Activated CD4-positive, alpha-beta T cell treated with anti-CD3 and anti-CD28 coated beads, Interleukin-2, amount 50 U/mL, for 16 hours (primary cell): ENCODE data around the gene FOXP2.
"Not testable (repeated sequence)": the region's sequence is repeated elsewhere in the genome, so short reads cannot be mapped to it uniquely, and the experiment has no call there.

Source experiments
- DNase-seq: peaks from one replicate; pipeline ENCODE4 v3.0.0-alpha.2; 2020

FOXP2 gene

DNA sequence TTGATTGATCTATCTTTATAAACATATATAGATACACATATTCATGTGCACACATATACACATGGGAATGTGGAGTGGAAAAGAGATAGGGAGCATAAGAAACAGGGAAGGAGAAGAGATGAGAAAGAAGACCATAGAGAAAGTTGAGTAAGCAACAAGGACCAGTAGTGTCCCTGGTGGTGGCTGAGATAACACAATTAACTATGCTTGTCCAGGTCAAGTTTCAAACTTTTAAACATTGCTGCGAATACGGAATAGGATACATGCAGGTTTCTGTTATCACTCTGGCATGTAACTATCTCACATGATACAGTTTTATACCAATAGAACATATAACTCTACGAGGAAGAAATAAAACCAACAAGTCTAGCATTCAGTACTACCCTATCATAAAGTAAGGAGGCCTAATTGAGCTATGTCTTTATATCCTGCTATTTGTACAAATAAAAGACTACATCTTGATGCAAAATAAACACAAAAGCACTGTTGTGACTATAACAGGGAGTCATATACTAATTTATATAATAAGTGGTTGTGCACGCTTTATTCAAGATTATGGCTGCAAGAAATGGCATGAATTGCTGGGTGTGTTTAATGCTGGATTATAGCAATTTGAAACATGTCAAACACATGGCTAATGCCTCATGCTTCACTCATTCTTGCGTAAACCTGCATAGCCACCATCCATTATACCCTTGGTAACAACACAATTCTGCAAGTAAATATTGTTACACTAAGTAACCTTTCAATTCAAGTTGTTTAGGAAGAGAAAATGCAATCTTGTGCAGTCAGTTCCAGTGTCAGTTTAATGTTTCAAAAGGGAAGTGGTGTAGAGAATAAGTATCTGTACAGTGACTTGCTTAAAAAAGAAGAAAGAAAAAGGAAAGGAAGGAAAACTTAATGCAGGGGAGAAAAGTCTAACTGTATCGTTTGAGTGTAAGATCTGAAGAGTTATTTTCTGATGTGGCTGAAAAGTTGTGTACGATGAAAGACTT, 8.2 kb downstream of the FOXP2 start:
- DNase-seq, result no peak

DNA sequence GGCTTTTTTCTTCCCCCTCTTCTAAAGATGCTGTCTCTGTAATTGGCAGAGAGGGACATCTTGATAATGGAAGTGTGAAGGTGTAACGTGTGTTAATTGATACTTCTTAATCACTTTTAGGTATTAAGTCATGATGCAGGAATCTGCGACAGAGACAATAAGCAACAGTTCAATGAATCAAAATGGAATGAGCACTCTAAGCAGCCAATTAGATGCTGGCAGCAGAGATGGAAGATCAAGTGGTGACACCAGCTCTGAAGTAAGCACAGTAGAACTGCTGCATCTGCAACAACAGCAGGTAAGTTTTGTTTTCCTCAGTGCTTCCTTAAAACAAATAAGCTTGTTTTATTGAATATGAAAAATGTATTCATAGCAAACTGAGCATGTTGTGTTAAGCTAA, 11.8 kb downstream of the FOXP2 start:
- DNase-seq, result no peak

DNA sequence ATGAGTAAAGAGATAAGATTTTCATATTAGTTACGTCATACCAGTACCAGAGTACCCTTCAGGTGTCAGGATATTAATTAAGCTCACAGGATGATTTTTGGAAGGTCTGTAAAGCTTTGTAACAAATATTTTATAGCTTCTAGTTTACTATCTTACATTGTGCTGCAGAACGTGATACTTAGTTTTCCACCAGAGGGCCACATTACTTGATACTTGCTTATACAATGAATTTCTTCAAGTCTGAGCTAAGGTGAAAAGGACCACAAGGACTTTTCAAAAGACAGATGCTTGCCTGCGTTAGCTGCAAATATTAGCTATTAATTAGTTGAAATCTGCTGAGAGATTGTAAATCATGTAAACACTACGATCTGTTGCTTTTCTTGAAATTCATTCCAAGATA, 12.2 kb downstream of the FOXP2 start:
- peak; percentile 6 for DNase-seq

DNA sequence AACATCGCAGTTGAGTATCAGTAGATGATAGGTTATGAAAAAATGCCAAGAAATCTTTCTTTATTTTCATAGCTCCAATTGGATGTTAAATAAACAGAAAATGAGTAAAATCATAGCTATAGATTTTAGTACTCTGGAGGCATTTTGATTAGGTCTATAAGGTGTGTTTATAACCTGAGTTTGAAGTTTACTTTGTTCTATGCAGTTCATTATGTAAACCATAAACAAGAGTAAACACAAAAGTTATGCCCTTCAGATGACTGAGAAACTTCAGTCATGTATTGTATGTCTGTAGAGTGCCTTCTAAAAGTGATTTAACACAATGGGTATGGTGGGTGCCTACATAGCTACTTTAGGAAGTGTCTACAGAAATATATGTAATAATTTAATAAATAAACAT, 13.6 kb downstream of the FOXP2 start:
- DNase-seq, result no peak

DNA sequence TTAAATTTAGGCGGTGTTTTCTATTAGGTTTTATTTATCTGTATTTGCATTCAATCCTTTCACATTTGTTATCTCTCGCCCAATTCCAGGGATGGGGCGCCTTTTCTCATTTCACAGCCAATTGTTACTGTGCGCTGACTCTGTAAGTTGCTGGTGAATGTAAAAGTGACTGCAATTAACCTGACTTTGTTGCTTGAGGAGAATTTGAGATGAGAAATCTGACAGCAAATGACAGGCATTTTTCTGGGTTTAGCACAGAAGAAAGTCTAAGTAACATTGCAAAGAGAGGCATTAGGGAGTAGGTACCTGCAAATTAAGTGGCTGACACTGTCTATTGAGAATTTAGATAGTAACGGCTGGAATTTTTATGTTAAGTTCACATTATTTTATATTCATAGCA, 16.6 kb downstream of the FOXP2 start:
- no peak for DNase-seq

DNA sequence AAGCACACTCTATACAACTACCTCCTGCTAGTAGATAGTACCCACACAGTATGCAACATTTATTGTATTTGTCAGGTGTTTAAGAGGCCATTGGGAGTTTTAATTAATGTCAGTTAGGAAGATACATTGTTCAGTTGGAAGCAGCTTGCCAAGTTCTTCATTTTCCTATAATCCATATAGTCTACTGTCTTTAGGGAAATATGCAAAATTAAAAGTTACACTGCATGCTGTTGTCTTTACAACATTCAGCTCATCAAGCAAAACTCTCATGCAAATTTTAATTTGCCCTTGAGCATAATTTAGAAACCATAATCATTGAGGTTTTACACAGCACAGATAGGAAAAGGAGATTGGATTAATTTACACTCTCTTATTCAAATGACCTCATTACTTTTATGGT, 17.4 kb downstream of the FOXP2 start:
- no peak for DNase-seq

DNA sequence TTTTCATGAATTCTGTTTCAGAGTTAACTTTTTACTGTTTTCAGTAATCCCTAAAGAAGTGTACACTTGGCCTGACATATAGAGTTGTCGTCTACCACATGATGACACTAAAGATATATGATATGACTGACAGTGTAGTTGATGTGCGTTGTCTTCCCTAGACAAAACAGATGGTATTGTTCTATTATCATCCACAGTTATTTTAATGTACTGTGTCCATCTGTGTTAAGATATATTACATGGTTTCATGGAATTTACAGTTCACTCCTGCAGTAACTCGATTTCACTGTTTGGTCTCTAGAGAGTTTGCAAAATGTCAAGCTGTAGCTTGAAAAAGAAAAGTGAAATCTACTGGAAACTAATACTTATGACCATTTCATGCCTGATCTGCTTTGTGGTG, 18.1 kb downstream of the FOXP2 start:
- DNase-seq, result no peak

DNA sequence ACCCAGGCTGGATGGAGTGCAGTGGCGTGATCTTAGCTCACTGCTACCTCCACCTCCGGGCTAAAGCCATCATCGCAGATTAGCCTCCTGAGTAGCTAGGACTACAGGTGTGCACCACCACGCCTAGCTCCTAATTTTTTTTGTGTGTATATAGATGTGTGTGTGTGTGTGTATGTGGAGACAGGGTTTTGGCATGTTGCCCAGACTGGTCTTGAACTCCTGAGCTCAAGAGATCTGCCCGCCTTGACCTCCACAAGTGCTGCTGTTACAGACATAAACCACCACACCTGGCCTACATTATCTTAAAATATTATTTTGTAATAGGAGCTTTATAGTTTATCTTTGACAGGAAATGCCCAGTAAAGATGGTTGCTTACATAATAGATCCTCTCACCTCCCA, 25.0 kb downstream of the FOXP2 start:
- no peak for DNase-seq

DNA sequence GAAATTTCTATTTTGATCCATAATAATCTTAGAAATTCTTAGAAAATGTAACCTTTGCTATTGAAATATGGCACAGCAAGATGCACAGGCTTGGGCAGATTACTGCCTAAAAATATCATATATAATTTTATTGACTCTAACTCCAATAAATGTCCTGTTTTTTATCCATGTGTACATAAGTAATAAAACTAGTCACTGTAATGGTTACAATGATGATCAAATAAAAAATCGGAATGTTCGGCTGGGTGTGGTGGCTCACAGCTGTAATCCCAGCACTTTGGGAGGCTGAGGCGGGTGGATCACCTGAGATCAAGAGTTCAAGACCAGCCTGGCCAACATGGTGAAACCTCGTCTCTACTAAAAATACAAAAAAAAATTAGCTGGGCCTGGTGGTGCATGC, 26.3 kb downstream of the FOXP2 start:
- DNase-seq, result not testable (repeated sequence)

DNA sequence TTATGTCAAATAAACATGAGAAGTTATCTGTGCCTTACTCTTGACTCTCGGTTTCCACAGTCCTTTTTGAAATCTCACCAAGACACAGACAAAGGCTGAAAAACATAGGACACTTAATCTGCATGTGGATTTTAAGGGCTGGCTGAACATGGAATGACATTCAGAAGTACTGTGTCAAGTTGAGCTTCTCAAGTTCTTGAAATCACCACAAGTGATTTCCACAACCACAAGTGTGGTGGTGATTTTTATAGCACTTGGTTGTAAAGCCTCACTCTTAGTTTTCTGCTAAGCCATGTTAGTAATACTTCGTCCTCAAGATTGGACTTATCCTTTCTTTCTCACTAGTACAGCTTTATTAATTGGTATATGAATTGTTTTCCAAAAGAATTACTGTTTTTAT, 29.6 kb downstream of the FOXP2 start:
- DNase-seq, result no peak

DNA sequence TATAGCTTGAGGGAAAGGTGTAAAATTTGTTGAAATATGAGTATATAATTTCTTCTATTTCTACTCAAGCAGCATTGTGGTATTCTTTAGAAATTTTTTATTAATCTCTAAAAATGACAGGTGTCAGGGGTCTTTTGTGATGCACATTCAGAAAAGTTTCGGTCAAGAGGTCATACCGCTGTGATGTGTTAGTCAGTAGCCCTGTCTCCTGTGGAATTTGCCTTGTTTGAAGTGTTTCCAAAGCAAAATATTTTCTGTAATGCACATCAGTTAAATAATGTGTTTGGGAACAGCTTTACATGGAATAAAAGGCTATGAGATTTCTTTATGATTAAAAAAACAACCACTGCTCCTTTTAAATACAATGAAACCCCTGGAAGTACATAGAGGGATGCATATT, 35.8 kb downstream of the FOXP2 start:
- no peak for DNase-seq

DNA sequence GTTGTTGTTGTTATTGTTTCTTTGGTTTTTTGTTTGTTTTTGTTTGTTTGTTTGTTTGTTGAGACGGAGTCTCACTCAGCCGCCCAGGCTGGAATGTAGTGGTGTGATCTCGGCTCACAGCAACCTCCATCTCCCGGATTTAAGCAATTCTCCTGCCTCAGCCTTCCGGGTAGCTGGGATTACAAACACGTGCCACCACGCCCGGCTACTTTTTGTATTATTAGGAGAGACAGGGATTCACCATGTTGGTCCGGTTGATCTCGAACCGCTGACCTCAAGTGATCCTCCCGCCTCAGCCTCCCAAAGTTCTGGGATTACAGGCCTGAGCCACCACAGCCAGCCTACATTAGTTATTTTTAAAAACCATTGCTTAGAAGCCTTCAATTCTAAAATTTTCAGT, 45.0 kb downstream of the FOXP2 start:
- DNase-seq, result no peak

DNA sequence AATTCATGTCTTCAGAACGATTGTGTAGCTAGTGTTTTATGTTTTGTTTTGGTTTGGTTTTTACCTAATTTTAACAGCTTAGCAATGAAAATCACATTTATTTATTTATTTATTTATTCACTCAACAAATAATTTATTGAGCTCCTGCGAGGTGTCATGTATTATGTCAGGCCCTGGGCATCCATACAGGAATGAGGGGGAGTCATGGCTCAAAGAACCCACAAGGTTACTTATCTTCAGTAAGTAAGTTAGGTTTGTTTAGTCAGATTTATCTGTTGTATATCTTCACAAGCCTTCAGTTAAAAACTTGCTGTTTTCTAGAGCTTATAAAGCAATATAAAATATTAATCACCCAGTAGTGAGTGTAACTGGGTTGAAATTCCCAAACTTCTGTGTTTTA, 45.4 kb downstream of the FOXP2 start:
- DNase-seq, result no peak

DNA sequence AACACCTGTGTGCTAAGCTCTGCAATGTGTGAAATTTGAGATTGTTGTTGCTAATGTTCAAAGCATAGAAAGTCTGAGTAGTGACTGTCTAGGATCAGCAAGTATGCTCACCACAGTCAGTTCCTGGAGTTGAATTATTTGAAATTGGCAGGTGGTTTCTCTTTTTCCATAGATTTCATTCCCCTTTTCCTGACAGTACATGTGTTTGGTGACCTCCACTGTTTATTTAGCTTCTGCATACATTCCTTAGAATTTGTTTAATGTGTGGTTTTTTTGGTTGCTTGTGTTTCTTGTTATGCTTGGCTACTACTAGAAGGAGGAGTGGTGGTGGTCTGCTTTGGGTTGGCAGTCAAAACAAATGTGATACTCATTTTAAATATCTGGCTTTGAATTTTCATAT, 52.3 kb downstream of the FOXP2 start:
- no peak for DNase-seq

DNA sequence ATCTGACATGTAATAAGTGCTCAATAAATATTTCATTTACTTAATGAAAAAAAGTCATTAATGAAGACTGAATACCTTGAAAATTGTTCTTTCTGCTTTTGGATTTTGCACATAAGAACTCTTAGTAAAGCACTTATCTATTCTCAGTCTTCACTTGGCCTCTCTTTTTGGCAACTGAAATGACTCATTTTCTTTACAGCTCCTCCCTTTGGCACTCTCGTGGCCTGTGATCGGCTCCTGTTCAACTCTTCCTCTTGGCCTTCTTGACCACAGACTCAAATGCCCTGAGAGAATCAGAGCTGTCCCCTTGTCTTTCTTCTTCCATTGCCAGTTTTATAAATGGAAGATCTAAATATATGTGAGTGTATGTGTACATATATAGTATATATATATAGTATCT, 54.2 kb downstream of the FOXP2 start:
- peak; percentile 12 for DNase-seq

DNA sequence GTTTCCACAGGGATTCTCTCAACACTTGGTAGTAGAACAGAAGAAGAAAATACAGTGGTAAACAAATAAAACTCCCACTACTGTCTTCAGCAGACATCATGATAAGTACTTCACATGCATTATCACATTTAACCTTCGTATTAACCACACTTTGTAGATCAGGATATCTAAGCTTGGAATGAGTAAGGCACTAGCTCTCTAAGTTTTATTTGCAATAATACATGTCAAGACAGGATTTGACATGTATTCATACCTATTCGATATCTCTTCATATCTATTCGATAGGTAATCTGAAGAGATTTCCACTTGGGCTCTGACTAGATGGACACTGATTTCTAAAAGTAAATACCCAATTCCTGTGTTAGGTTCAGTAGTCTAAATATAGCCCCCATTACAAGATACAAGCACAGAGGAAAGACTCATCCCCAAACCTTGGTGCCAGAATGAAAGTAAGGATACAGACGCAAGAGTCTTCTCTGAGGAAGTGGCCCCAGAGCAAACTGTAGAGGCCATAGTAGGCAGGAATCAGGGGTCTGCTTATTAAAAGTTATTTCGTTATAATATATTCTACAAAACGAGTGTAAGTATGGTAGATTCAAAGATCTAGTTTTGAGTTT, 58.4 kb downstream of the FOXP2 start:
- DNase-seq, result no peak

DNA sequence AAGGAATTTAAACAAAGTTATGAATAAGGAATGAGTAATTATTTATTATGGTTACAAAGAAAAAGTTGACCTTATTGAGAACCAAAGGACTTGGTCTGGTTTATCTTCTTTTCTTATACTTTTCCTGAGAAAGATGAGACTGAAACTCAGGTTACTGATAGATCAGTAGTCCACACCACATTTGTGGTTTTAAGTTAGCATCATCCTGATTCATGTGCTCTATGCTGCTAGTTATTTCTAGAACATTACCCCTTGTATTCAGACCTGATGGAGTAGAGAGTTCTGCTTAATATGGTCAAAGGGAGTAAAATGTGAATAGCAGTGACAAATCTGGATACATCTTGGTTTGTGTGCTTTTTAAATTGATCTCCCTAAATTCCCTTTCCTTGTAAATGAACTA, 63.8 kb downstream of the FOXP2 start:
- DNase-seq, result peak; percentile 6

DNA sequence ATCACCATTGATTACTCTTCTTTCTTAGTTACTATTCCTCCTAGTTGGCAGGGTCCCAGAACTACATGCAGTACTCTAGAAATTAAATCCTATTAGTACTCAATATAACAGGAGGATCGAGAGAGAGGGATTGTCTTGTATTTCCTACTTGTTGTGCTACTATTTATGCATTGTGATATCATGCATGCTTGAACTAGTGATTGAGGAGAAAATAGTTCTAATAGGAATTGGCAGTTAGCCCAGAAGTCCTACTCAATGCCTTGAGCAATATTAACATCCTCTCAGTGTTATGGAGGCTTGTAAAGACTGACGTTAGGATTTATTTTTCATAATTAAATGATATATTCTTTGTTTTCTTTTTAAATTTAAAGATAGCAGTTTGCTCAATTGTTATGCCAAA, 67.4 kb downstream of the FOXP2 start:
- no peak for DNase-seq

DNA sequence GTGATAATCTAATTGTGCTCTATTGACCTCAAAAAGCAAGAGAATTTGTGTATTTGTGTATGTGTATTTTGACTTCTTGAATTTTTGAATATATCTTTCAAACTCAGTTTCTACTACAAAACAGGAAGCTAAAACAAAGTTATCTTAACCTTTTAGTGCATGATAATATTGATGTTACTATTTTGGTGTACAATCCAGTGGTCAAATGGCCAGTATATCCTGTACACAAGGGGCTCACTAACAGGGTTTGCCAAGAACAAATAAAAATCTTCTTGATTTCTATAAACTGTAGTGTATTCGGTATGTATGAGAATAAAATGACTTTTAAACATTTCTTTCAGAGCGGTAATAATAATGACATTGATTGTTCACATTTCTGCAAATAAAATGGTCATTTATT, 69.6 kb downstream of the FOXP2 start:
- no peak for DNase-seq

DNA sequence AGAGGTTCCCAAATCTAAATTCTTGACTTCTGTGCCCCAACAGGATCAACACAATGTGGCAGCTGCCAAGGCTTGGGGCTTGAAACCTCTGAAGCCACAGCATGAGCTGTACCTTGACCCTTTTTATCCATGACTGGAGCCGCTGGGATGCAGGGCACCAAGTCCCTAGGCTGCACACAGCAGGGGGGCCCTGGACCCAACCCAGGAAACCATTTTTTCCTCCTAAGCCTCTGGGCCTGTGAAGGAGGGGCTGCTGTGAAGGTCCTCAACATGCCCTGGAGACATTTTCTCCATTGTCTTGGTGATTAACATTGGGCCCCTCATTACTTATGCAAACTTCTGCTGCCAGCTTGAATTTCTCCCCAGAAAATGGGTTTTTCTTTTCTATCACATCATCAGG, 72.6 kb downstream of the FOXP2 start:
- DNase-seq, result no peak

DNA sequence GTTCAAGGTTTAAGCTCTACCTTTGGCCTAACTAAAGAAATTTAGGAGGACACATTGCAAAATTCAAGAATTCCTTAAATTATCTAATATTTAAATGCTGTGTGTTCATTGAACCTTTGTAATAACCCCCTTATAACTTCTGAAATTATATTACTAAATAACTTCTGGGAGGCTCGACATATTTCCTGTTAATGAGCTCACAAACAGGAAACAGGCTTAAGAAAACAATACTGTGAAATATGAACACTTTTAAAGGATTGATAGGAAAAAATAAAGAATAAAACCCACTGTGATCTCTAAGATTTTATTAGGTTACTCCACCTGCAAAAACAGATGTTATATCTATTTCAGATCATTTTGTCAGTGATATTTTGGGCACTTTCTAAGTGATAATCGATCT, 74.1 kb downstream of the FOXP2 start:
- DNase-seq, result no peak

DNA sequence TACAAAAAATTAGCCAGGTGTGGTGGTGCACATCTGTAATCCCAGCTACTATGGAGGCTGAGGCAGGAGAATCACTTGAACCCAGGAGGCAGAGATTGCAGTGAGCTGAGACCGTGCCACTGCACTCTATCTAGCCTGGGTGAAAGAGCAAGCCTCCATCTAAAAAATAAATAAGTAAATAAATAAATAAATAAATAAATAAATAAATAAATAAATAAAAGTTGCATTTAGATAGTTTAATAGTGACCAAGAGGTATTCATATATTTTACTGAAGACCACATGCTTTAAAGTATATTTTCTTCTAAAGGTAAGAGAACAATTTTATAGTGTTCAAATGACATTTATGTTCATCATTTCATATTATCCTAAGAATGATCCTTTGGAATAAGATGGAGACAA, 82.9 kb downstream of the FOXP2 start:
- not testable (repeated sequence) for DNase-seq

DNA sequence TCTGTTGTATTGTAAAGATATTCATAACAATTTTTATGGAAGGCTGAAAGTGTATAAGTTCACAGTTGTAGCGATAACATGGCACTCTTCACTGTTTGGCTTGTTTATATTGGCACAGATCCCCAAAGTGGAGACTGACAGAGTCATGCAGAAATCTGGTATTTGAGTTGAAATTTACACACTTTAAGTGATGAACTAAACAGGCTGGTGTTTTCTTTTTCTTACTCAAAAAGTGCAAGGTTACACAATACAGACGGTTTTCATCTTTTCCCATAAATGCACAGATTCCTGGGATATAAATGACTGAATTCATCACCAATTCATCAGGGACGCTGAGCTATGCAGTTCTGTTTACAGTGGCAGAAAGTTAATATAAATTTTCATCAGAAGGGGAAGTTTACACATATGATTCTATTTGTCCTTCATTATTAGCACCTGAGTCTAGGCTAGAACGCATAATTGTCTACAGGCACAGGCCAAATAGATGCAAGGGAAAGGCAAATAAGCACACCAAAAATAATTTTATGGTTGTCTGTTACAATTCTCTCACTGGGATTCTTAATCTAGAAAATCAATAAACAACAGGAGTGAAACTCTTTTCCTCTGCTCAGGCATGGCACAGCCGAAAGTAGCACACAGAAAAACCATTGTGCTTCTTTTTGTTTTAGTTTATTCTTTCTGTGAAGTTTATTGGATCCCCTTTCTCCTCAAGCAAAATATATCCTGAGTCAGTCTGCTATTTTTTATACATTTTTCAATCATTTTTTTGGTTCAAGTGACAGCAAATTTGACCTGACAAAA, 88.0 kb downstream of the FOXP2 start:
- DNase-seq, result no peak

DNA sequence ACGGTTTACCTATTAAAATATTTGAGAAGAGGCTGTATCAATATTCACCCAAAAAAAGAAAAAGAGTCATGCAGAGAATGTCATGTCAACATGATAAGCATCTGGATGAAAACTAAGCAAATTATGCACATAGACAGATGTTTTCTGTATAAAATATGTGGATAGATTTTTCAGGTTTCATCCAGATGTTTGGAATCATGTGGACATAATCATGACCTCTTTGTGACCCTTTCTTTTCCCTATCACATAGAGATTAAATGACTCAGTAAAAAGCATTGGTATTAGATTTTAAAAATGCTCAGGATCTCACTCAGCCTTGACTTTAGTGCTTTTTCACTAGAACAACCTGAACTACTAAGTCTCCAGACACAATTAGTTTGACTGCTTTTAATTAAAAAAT, 90.0 kb downstream of the FOXP2 start:
- DNase-seq, result no peak
